ENCODE measurements around the gene SYT14.

Gene SYT14

DNA sequence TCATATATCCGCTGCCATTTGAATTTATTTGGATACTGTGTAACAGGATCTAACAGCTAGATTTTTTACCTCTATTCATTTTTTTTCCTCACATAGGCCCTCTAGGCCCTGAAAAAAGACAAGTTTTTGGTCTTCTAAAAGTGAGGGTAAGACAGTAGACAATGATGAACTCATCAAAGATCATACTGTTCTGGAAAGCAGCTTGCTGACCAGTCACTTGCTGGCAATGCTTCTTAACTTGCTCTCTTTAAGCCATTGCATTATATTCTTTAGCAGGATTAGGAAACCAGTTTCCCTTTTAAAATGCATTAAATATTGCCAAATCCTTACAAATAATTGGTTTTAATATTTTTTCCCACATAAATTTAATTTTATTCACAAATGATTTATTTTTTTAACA lies 65.5 kb downstream of the SYT14 start:
- no peak overlapping the region for H3K9ac ChIP-seq (ENCODE audit: low read depth, low read length, poor library complexity, severe bottlenecking)
- no peak for TF ChIP-seq EZH2phosphoT487 (IDR thresholded peaks at IDR 0.05; ENCODE audit: borderline replicate concordance)
- TF ChIP-seq, protein P1, sequence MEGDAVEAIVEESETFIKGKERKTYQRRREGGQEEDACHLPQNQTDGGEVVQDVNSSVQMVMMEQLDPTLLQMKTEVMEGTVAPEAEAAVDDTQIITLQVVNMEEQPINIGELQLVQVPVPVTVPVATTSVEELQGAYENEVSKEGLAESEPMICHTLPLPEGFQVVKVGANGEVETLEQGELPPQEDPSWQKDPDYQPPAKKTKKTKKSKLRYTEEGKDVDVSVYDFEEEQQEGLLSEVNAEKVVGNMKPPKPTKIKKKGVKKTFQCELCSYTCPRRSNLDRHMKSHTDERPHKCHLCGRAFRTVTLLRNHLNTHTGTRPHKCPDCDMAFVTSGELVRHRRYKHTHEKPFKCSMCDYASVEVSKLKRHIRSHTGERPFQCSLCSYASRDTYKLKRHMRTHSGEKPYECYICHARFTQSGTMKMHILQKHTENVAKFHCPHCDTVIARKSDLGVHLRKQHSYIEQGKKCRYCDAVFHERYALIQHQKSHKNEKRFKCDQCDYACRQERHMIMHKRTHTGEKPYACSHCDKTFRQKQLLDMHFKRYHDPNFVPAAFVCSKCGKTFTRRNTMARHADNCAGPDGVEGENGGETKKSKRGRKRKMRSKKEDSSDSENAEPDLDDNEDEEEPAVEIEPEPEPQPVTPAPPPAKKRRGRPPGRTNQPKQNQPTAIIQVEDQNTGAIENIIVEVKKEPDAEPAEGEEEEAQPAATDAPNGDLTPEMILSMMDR (conservative IDR thresholded peaks at IDR 0.05; ENCODE audit: low read length): no peak

GRCh38 chr1:210010161-210010560 lies 72.1 kb downstream of the SYT14 start:
- Histone ChIP-seq H3K4me1 (ENCODE audit: insufficient read depth, low read length, poor library complexity, severe bottlenecking) (no peaks in the 10 kb centered on the region), H3K27me3 (ENCODE audit: insufficient read depth, low read length, poor library complexity, severe bottlenecking) (no peaks in the 10 kb centered on the region), H2AFZ (ENCODE audit: low read length) (no peak overlapping the region), H3K9ac (ENCODE audit: low read depth, low read length, poor library complexity, severe bottlenecking) (no peak overlapping the region), H3K9me3 (ENCODE audit: insufficient read depth, low read depth, low read length) (no peaks in the 10 kb centered on the region), H3K79me2 (ENCODE audit: insufficient read depth, low read length) (no peaks in the 10 kb centered on the region), H3F3A (ENCODE audit: low read depth) (no peaks in the 10 kb centered on the region), H3K9me2 (replicated peaks; ENCODE audit: low read depth, low read length) (no peaks in the 10 kb centered on the region), H3K36me3 (ENCODE audit: insufficient read depth, low read length) (no peaks in the 10 kb centered on the region), H4K20me1 (ENCODE audit: insufficient read depth, low read length, poor library complexity, severe bottlenecking) (no peaks in the 10 kb centered on the region), H3K4me2 (ENCODE audit: low read depth, low read length, poor library complexity, severe bottlenecking) (no peak overlapping the region), H3K4me3 (ENCODE audit: low read length, poor library complexity, severe bottlenecking) (no peak overlapping the region)
- TF ChIP-seq, protein P1 (conservative IDR thresholded peaks at IDR 0.05; ENCODE audit: low read length): no peak
- no peak for TF ChIP-seq EZH2phosphoT487 (IDR thresholded peaks at IDR 0.05; ENCODE audit: borderline replicate concordance)

More for the DNA sequence above, 65.5 kb downstream of the SYT14 start:
- H3K36me3 ChIP-seq (ENCODE audit: insufficient read depth, low read length): no peaks in the 10 kb centered on the region
- H3K9me3 ChIP-seq (ENCODE audit: insufficient read depth, low read depth, low read length): no peaks in the 10 kb centered on the region
- no peak overlapping the region for H3K4me2 ChIP-seq (ENCODE audit: low read depth, low read length, poor library complexity, severe bottlenecking)
- no peaks in the 10 kb centered on the region for H4K20me1 ChIP-seq (ENCODE audit: insufficient read depth, low read length, poor library complexity, severe bottlenecking)
- H3K4me3 ChIP-seq (ENCODE audit: low read length, poor library complexity, severe bottlenecking): no peak overlapping the region
- no peaks in the 10 kb centered on the region for H3K79me2 ChIP-seq (ENCODE audit: insufficient read depth, low read length)
- no peaks in the 10 kb centered on the region for H3F3A ChIP-seq (ENCODE audit: low read depth)
- H3K9me2 ChIP-seq (replicated peaks; ENCODE audit: low read depth, low read length): no peaks in the 10 kb centered on the region
- no peaks in the 10 kb centered on the region for H3K27me3 ChIP-seq (ENCODE audit: insufficient read depth, low read length, poor library complexity, severe bottlenecking)
- no peaks in the 10 kb centered on the region for H3K4me1 ChIP-seq (ENCODE audit: insufficient read depth, low read length, poor library complexity, severe bottlenecking)
- H2AFZ ChIP-seq (ENCODE audit: low read length): no peak overlapping the region

- H3K4me1 ChIP-seq (ENCODE audit: insufficient read depth, low read length, poor library complexity, severe bottlenecking): no peaks in the 10 kb centered on the region
- H3K27me3 ChIP-seq (ENCODE audit: insufficient read depth, low read length, poor library complexity, severe bottlenecking): no peaks in the 10 kb centered on the region
- no peaks in the 10 kb centered on the region for H3K79me2 ChIP-seq (ENCODE audit: insufficient read depth, low read length)
- no peaks in the 10 kb centered on the region for H3K9me2 ChIP-seq (replicated peaks; ENCODE audit: low read depth, low read length)
- H3K4me2 ChIP-seq (ENCODE audit: low read depth, low read length, poor library complexity, severe bottlenecking): no peak overlapping the region
- H4K20me1 ChIP-seq (ENCODE audit: insufficient read depth, low read length, poor library complexity, severe bottlenecking): no peaks in the 10 kb centered on the region
- H2AFZ ChIP-seq (ENCODE audit: low read length): no peak overlapping the region
- no peak overlapping the region for H3K9ac ChIP-seq (ENCODE audit: low read depth, low read length, poor library complexity, severe bottlenecking)
- no peaks in the 10 kb centered on the region for H3K36me3 ChIP-seq (ENCODE audit: insufficient read depth, low read length)
- no peak overlapping the region for H3K4me3 ChIP-seq (ENCODE audit: low read length, poor library complexity, severe bottlenecking)
- H3F3A ChIP-seq (ENCODE audit: low read depth): no peaks in the 10 kb centered on the region
- no peaks in the 10 kb centered on the region for H3K9me3 ChIP-seq (ENCODE audit: insufficient read depth, low read depth, low read length)
- TF ChIP-seq, protein P1 (conservative IDR thresholded peaks at IDR 0.05; ENCODE audit: low read length): no peak
- no peak for TF ChIP-seq EZH2phosphoT487 (IDR thresholded peaks at IDR 0.05; ENCODE audit: borderline replicate concordance)
These were observed 83.3 kb downstream of the SYT14 start for GRCh38 chr1:210021145-210021860.
